Activated CD8-positive, alpha-beta memory T cell treated with anti-CD3 and anti-CD28 coated beads for 48 hours (primary cell): ENCODE results near the gene S1PR1.

Experiments
- DNase-seq, 3 experiments: peaks; one replicate each; pipeline ENCODE4 v3.0.0-alpha.2; 2020; ENCODE audit warnings: low read depth in 2 of 3, low spot score in 2 of 3

The S1PR1 gene

GRCh38 chr1:101245246-101245927 is 8.6 kb downstream of the S1PR1 start:
- DNase-seq: no peak

- no peak for DNase-seq
Observed at GRCh38 chr1:101247404-101248287, 10.8 kb downstream of the S1PR1 start.

GRCh38 chr1:101250222-101250621 is 13.4 kb downstream of the S1PR1 start:
- no peak for DNase-seq

GRCh38 chr1:101250656-101251272 is 13.9 kb downstream of the S1PR1 start:
- DNase-seq: no peak

GRCh38 chr1:101251504-101251903 is 14.7 kb downstream of the S1PR1 start:
- no peak for DNase-seq

GRCh38 chr1:101253976-101254674 is 17.3 kb downstream of the S1PR1 start:
- DNase-seq: no peak

- DNase-seq: no peak
Observed at GRCh38 chr1:101257500-101258325, 20.9 kb downstream of the S1PR1 start.

GRCh38 chr1:101259744-101260148 is 22.9 kb downstream of the S1PR1 start:
- no peak for DNase-seq

- DNase-seq: no peak
Observed at GRCh38 chr1:101260556-101261350, 23.9 kb downstream of the S1PR1 start.

- DNase-seq: no peak
Observed at GRCh38 chr1:101261623-101262022, 24.8 kb downstream of the S1PR1 start.

GRCh38 chr1:101262060-101262459 is 25.2 kb downstream of the S1PR1 start:
- no peak for DNase-seq

- DNase-seq: no peak
Observed at GRCh38 chr1:101262630-101263348, 26.0 kb downstream of the S1PR1 start.

- no peak for DNase-seq
Observed at GRCh38 chr1:101264697-101265096, 27.9 kb downstream of the S1PR1 start.

- no peak for DNase-seq
Observed at GRCh38 chr1:101265684-101266083, 28.9 kb downstream of the S1PR1 start.

GRCh38 chr1:101267082-101267481 is 30.3 kb downstream of the S1PR1 start:
- DNase-seq: no peak

GRCh38 chr1:101268893-101269292 is 32.1 kb downstream of the S1PR1 start:
- no peak for DNase-seq

- no peak for DNase-seq
Observed at GRCh38 chr1:101275672-101276071, 38.9 kb downstream of the S1PR1 start.

GRCh38 chr1:101276818-101277217 is 40.0 kb downstream of the S1PR1 start:
- no peak for DNase-seq

- no peak for DNase-seq
Observed at GRCh38 chr1:101278238-101278637, 41.4 kb downstream of the S1PR1 start.
